HCT116 (cell line): Measurements from ENCODE around the gene SCNN1B. TPM values are rescaled to one million over a fixed set of nuclear protein-coding genes. Genes with fewer than 3 reads are reported as not detected.

ENCODE experiments used
- ATAC-seq: fragments of 200-7000 bp; cut with Tn5 transposase; 2 replicates; pipeline ENCODE4 v1.9.1; 2020; ENCODE audit warnings: mild to moderate bottlenecking, moderate library complexity
- BruUV-seq: library from RNA; stranded (reverse); fragments of 400-500 nt; replicated peaks from 2 replicates; lab custom pipeline; 2021; lab: Mats Ljungman, UMichigan
- CTCF ChIA-PET: fragments of 300-600 bp; sonication (Branson Sonifier 250); formaldehyde crosslinking; loops from one replicate; lab custom pipeline; 2021; ENCODE audit warnings: antibody characterized with exemption; lab: Charles Lee
- POLR2A ChIA-PET: fragments of 300-600, 350-600 bp; sonication (Branson Sonifier 250); formaldehyde crosslinking; loops from one replicate; lab custom pipeline; 2021; ENCODE audit warnings: antibody characterized with exemption; lab: Charles Lee
- RAD21 ChIA-PET, 2 experiments: fragments of 300-600 bp; sonication (Branson Sonifier 250); formaldehyde crosslinking; loops; one replicate each; lab custom pipeline; 2023; ENCODE audit warnings: low total read pairs in 2 of 2; ENCODE audit not compliant: uncharacterized antibody in 2 of 2, unreplicated experiment in 2 of 2, low non-redundant PET in 1 of 2; lab: Charles Lee
- DNase-seq: peaks from one replicate; pipeline ENCODE4 v3.0.0-alpha.2; 2010; ENCODE audit warnings: low read depth, low spot score
- H2AFZ ChIP-seq: fragments of 200-600 bp; shearing (Covaris generic), sonication (generic); 2 replicates; pipeline ENCODE4 v1.6.1; 2017; ENCODE audit warnings: low read depth, mixed run types, mixed read lengths, antibody characterized with exemption, low read length; ENCODE audit not compliant: poor library complexity, severe bottlenecking
- H3K27ac ChIP-seq: 2 replicates; pipeline ENCODE4 v1.5.1; 2012; ENCODE audit warnings: low read depth, low read length
- H3K27me3 ChIP-seq: fragments of 200-600 bp; sonication (generic); 2 replicates; pipeline ENCODE4 v1.6.1; 2016; ENCODE audit warnings: mixed run types, low read length, mixed read lengths; ENCODE audit not compliant: insufficient read depth
- H3K36me3 ChIP-seq, 2 experiments: fragments of 200-500 bp in 1 of 2; fragments of 200-600 bp in 1 of 2; sonication (Bioruptor generic) in 1 of 2; sonication (generic) in 1 of 2; 2 replicates each; pipeline versions ENCODE4 v1.5.1 to v1.6.1; 2014 to 2016; ENCODE audit warnings: low read length in 2 of 2, inconsistent platforms in 1 of 2, mixed read lengths in 1 of 2, mixed run types in 1 of 2; ENCODE audit not compliant: insufficient read depth in 2 of 2, control insufficient read depth in 1 of 2
- H3K4me1 ChIP-seq, 2 experiments: fragments of 200-600 bp in 1 of 2; sonication (generic) in 1 of 2; 2 replicates each; pipeline versions ENCODE4 v1.5.1 to v1.6.1; 2012 to 2017; ENCODE audit warnings: low read length in 2 of 2, inconsistent platforms in 1 of 2, mild to moderate bottlenecking in 1 of 2, mixed read lengths in 1 of 2, mixed run types in 1 of 2, moderate library complexity in 1 of 2; ENCODE audit not compliant: insufficient read depth in 2 of 2, control insufficient read depth in 1 of 2
- H3K4me2 ChIP-seq: fragments of 200-600 bp; sonication (generic); 2 replicates; pipeline ENCODE4 v1.6.1; 2017; ENCODE audit warnings: mixed run types, low read length, mixed read lengths
- H3K4me3 ChIP-seq, 2 experiments: fragments of 200-600 bp in 1 of 2; sonication (generic) in 1 of 2; replicated peaks in 1 of 2; 2 replicates each; pipeline ENCODE4 v1.5.1; 2011 to 2016; ENCODE audit warnings: low read length in 2 of 2, control low read depth in 1 of 2, low read depth in 1 of 2, mild to moderate bottlenecking in 1 of 2, mixed read lengths in 1 of 2, mixed run types in 1 of 2
- H3K79me2 ChIP-seq: fragments of 200-600 bp; sonication (generic); 2 replicates; pipeline ENCODE4 v1.6.1; 2017; ENCODE audit warnings: mild to moderate bottlenecking, mixed run types, low read length, moderate library complexity, mixed read lengths; ENCODE audit not compliant: insufficient read depth
- H3K9ac ChIP-seq: fragments of 200-600 bp; sonication (generic); 2 replicates; pipeline ENCODE4 v1.6.1; 2016; ENCODE audit warnings: low read length, mixed read lengths
- H3K9me2 ChIP-seq: fragments of 200-600 bp; sonication (generic), shearing (Covaris generic); 2 replicates; pipeline ENCODE4 v1.6.1; 2017; ENCODE audit warnings: mixed run types, mild to moderate bottlenecking, moderate library complexity; ENCODE audit not compliant: insufficient read depth
- H3K9me3 ChIP-seq, 2 experiments: fragments of 200-500 bp in 1 of 2; fragments of 200-600 bp in 1 of 2; sonication (Bioruptor generic) in 1 of 2; sonication (generic) in 1 of 2; 2 replicates each; pipeline ENCODE4 v1.6.1; 2014 to 2017; ENCODE audit warnings: low read length in 2 of 2, mixed read lengths in 2 of 2, inconsistent platforms in 1 of 2, low read depth in 1 of 2, mild to moderate bottlenecking in 1 of 2, mixed run types in 1 of 2, moderate library complexity in 1 of 2; ENCODE audit not compliant: control insufficient read depth in 1 of 2, insufficient read depth in 1 of 2
- H4K20me1 ChIP-seq: fragments of 200-600 bp; sonication (generic), shearing (Covaris generic); 2 replicates; pipeline ENCODE4 v1.6.1; 2017; ENCODE audit warnings: mixed run types, mild to moderate bottlenecking, moderate library complexity; ENCODE audit not compliant: insufficient read depth
- ATF3 ChIP-seq: IDR thresholded peaks from 2 replicates; pipeline ENCODE4 v1.6.1; 2012
- CBX3 ChIP-seq: IDR thresholded peaks from 2 replicates; pipeline ENCODE4 v1.6.1; 2012; ENCODE audit warnings: low read depth
- EGR1 ChIP-seq: IDR thresholded peaks from 2 replicates; pipeline ENCODE4 v1.6.1; 2012; ENCODE audit warnings: low read depth
- ELF1 ChIP-seq: IDR thresholded peaks from 2 replicates; pipeline ENCODE4 v1.6.1; 2012; ENCODE audit warnings: low read depth, borderline replicate concordance
- EZH2 ChIP-seq: fragments of 200-600 bp; sonication (generic); IDR thresholded peaks from 2 replicates; pipeline ENCODE4 v1.6.1; 2017; ENCODE audit warnings: antibody characterized with exemption, mixed run types
- EZH2phosphoT487 ChIP-seq: fragments of 200-600 bp; IDR thresholded peaks from 2 replicates; pipeline ENCODE4 v1.6.1; 2018; ENCODE audit warnings: antibody characterized with exemption, borderline replicate concordance
- FOSL1 ChIP-seq: IDR thresholded peaks from 2 replicates; pipeline ENCODE4 v1.6.1; 2012; ENCODE audit warnings: low read depth
- JUND ChIP-seq: IDR thresholded peaks from 2 replicates; pipeline ENCODE4 v1.6.1; 2012
- MAX ChIP-seq: IDR thresholded peaks from 2 replicates; pipeline ENCODE4 v1.6.1; 2012
- POLR2A ChIP-seq: IDR thresholded peaks from 2 replicates; pipeline ENCODE4 v1.7.0; 2011; ENCODE audit warnings: borderline replicate concordance; ENCODE audit not compliant: insufficient read depth, insufficient read length; ENCODE audit errors: extremely low read depth
- POLR2AphosphoS5 ChIP-seq: IDR thresholded peaks from 2 replicates; pipeline ENCODE4 v1.6.1; 2011; ENCODE audit warnings: mild to moderate bottlenecking, low read depth, low read length, moderate library complexity
- RAD21 ChIP-seq: IDR thresholded peaks from 2 replicates; pipeline ENCODE4 v1.6.1; 2012; ENCODE audit warnings: low read depth, mild to moderate bottlenecking
- REST ChIP-seq: IDR thresholded peaks from 2 replicates; pipeline ENCODE4 v1.6.1; 2012; ENCODE audit warnings: low read depth
- SIN3A ChIP-seq: IDR thresholded peaks from 2 replicates; pipeline ENCODE4 v1.6.1; 2012; ENCODE audit warnings: low read depth
- SP1 ChIP-seq: IDR thresholded peaks from 2 replicates; pipeline ENCODE4 v1.6.1; 2012; ENCODE audit warnings: low read depth
- TCF7L2 ChIP-seq: IDR thresholded peaks from 2 replicates; pipeline ENCODE4 v1.7.0; 2011; ENCODE audit warnings: borderline replicate concordance, inconsistent platforms; ENCODE audit not compliant: insufficient read depth, insufficient read length; ENCODE audit errors: extremely low read depth
- YY1 ChIP-seq: IDR thresholded peaks from 2 replicates; pipeline ENCODE4 v1.6.1; 2011; ENCODE audit warnings: low read length, low read depth, moderate library complexity, mild to moderate bottlenecking; ENCODE audit not compliant: insufficient replicate concordance; ENCODE audit errors: extremely low read depth
- ZBTB33 ChIP-seq: IDR thresholded peaks from 2 replicates; pipeline ENCODE4 v1.6.1; 2011; ENCODE audit warnings: mild to moderate bottlenecking, low read length, moderate library complexity; ENCODE audit not compliant: insufficient replicate concordance; ENCODE audit errors: extremely low read depth
- ZFX ChIP-seq: fragments of 450-650 bp; IDR thresholded peaks from 2 replicates; pipeline ENCODE4 v1.6.1; 2017
- ZNF274 ChIP-seq: fragments of 200-500 bp; sonication (Bioruptor generic); IDR thresholded peaks from 2 replicates; pipeline ENCODE4 v1.6.1; 2014; ENCODE audit warnings: mild to moderate bottlenecking, low read depth, low read length, inconsistent platforms
- intact Hi-C: fragments of 100-400 bp; cut with micrococcal nuclease; formaldehyde crosslinking; loops from 2 replicates; pipeline ENCODE4 v1.10.0; 2022
- total RNA-seq: library from RNA; stranded (reverse); gene quantifications from one replicate; pipeline ENCODE4 v1.2.1, GENCODE V29; 2021; ENCODE audit not compliant: unreplicated experiment

Gene SCNN1B
- total RNA-seq, 1 experiment from 2014 or later: 0.37 TPM

- TF ChIP-seq ELF1 (no peak), TCF7L2 (no peak), ZFX (no peak), CBX3 (no peak), POLR2AphosphoS5 (no peak), EZH2phosphoT487 (no peak), FOSL1 (no peak), JUND (no peak), SIN3A (no peak), MAX (no peak), SP1 (no peak), ZNF274 (no peak), EZH2 (no peak), REST (no peak), POLR2A (no peak), YY1 (no peak), ATF3 (no peak), RAD21 (no peak), ZBTB33 (no peak), EGR1 (no peak)
- Histone ChIP-seq H3K4me1 (no peaks in the 10 kb centered on the region), H4K20me1 (no peaks in the 10 kb centered on the region), H3K9me2 (no peaks in the 10 kb centered on the region), H3K4me3 (no peak overlapping the region), H3K27me3 (no peaks in the 10 kb centered on the region), H3K36me3 (peaks cover 8 to 20% of the 10 kb centered on the region in 2 experiments), H3K79me2 (no peaks in the 10 kb centered on the region), H3K27ac (no peak overlapping the region), H2AFZ (no peak overlapping the region), H3K9me3 (no peaks in the 10 kb centered on the region), H3K4me2 (no peak overlapping the region), H3K9ac (no peak overlapping the region)
- ChIA-PET CTCF (no interaction called here), RAD21 (no interaction called here), POLR2A (no interaction called here)
- intact Hi-C loops: no loop called here
- no TSS peak for BruUV-seq
- DNase-seq (no peak), ATAC-seq (no peak)
Measured at GRCh38 chr16:23403547-23403946, 101.4 kb downstream of the SCNN1B start.
